GM23338 (cell line): ENCODE data around the gene RALY. TPM values are rescaled to one million over a fixed set of nuclear protein-coding genes. Genes with fewer than 3 reads are reported as not detected.

Source experiments
- ATAC-seq: fragments of 200-7000 bp; cut with Tn5 transposase; 3 replicates; pipeline ENCODE4 v1.9.1; 2020
- DNase-seq: peaks from one replicate; pipeline ENCODE4 v3.0.0-alpha.2; 2015; ENCODE audit warnings: low spot score
- H2AFZ ChIP-seq: fragments of 200-600 bp; sonication (generic); 2 replicates; pipeline ENCODE4 v1.8.0; 2016; ENCODE audit warnings: antibody characterized with exemption, mild to moderate bottlenecking, moderate library complexity
- H3F3A ChIP-seq: fragments of 200-600 bp; sonication (generic); replicated peaks from 2 replicates; pipeline ENCODE4 v1.8.0; 2017; ENCODE audit warnings: antibody characterized with exemption, mixed run types, low read depth
- H3K27ac ChIP-seq: fragments of 200-600 bp; sonication (generic); 2 replicates; pipeline ENCODE4 v1.6.1; 2016; ENCODE audit warnings: low read depth
- H3K27me3 ChIP-seq: fragments of 200-600 bp; sonication (generic); 2 replicates; pipeline ENCODE4 v1.8.0; 2016; ENCODE audit warnings: mild to moderate bottlenecking, mixed run types, moderate library complexity; ENCODE audit not compliant: insufficient read depth
- H3K36me3 ChIP-seq: fragments of 200-600 bp; sonication (generic); 2 replicates; pipeline ENCODE4 v1.8.0; 2016; ENCODE audit warnings: mild to moderate bottlenecking; ENCODE audit not compliant: insufficient read depth
- H3K4me1 ChIP-seq: fragments of 200-600 bp; sonication (generic); 2 replicates; pipeline ENCODE4 v1.8.0; 2016; ENCODE audit warnings: mild to moderate bottlenecking, moderate library complexity; ENCODE audit not compliant: insufficient read depth
- H3K4me2 ChIP-seq: fragments of 200-600 bp; sonication (generic); 2 replicates; pipeline ENCODE4 v1.7.1; 2017; ENCODE audit warnings: mixed run types
- H3K4me3 ChIP-seq: fragments of 200-600 bp; sonication (generic); 2 replicates; pipeline ENCODE4 v1.6.1; 2016; ENCODE audit warnings: mixed run types
- H3K79me2 ChIP-seq: fragments of 200-600 bp; sonication (generic); replicated peaks from 2 replicates; pipeline ENCODE4 v1.8.0; 2017; ENCODE audit warnings: mild to moderate bottlenecking; ENCODE audit not compliant: insufficient read depth
- H3K9me2 ChIP-seq: fragments of 200-600 bp; sonication (generic); 2 replicates; pipeline ENCODE4 v1.8.0; 2017; ENCODE audit not compliant: insufficient read depth
- H4K20me1 ChIP-seq: fragments of 200-600 bp; sonication (generic); replicated peaks from 2 replicates; pipeline ENCODE4 v1.8.0; 2017; ENCODE audit warnings: mild to moderate bottlenecking; ENCODE audit not compliant: insufficient read depth
- H3K27ac Mint-ChIP-seq: 2 replicates; pipeline ENCODE4 v1.8.0; 2020; ENCODE audit warnings: inconsistent platforms, mild to moderate bottlenecking, moderate library complexity, mixed read lengths
- H3K27me3 Mint-ChIP-seq: 3 replicates; pipeline ENCODE4 v1.8.0; 2022; ENCODE audit warnings: low read depth, mild to moderate bottlenecking, moderate library complexity, mixed read lengths, inconsistent platforms; ENCODE audit not compliant: insufficient read depth, poor library complexity
- H3K36me3 Mint-ChIP-seq: 3 replicates; pipeline ENCODE4 v1.8.0; 2021; ENCODE audit warnings: low read depth, mild to moderate bottlenecking, inconsistent platforms, moderate library complexity, mixed read lengths
- H3K4me1 Mint-ChIP-seq: 3 replicates; pipeline ENCODE4 v1.8.0; 2020; ENCODE audit warnings: mild to moderate bottlenecking, inconsistent platforms, mixed read lengths
- H3K4me3 Mint-ChIP-seq: 3 replicates; pipeline ENCODE4 v1.8.0; 2021; ENCODE audit warnings: moderate library complexity, mild to moderate bottlenecking, inconsistent platforms, mixed read lengths
- H3K9me3 Mint-ChIP-seq: 3 replicates; pipeline ENCODE4 v1.8.0; 2020; ENCODE audit warnings: moderate library complexity, mild to moderate bottlenecking, inconsistent platforms, mixed read lengths
- EZH2 ChIP-seq: fragments of 200-600 bp; sonication (generic); IDR thresholded peaks from one replicate; pipeline ENCODE4 v1.8.0; 2017; ENCODE audit warnings: antibody characterized with exemption, mild to moderate bottlenecking, low read depth; ENCODE audit not compliant: unreplicated experiment
- EZH2phosphoT487 ChIP-seq: fragments of 200-600 bp; sonication (generic); IDR thresholded peaks from one replicate; pipeline ENCODE4 v1.8.1; 2018; ENCODE audit warnings: antibody characterized with exemption; ENCODE audit not compliant: unreplicated experiment
- NANOG ChIP-seq: IDR thresholded peaks from 2 replicates; pipeline ENCODE4 v1.6.1; 2016; ENCODE audit warnings: antibody characterized with exemption, borderline replicate concordance
- STAT1 ChIP-seq: IDR thresholded peaks from one replicate; pipeline ENCODE4 v1.6.1; 2016; ENCODE audit warnings: antibody characterized with exemption; ENCODE audit not compliant: unreplicated experiment
- ZNF114 ChIP-seq: fragments of 250-450 bp; sonication (Bioruptor Pico); IDR thresholded peaks from 2 replicates; pipeline ENCODE4 v1.5.0; 2020; ENCODE audit warnings: mild to moderate bottlenecking, moderate library complexity
- polyA plus RNA-seq: library from polyadenylated mRNA; unstranded; fragments of >200 nt; fragmentation: Nextera tagmentation; extraction: Ambion mirVana; gene quantifications from 2 replicates; pipeline ENCODE4 v1.2.1, GENCODE V29; 2016
- total RNA-seq: library from RNA; depleted of rRNA; stranded (reverse); fragments of >200 nt; shearing (Covaris generic); gene quantifications from 2 replicates; pipeline ENCODE4 v1.2.3, GENCODE V29; 2014
- TF ChIP-seq, protein P1 (sequence below): fragments of 250-450 bp; sonication (Bioruptor Pico); IDR thresholded peaks from 2 replicates; pipeline ENCODE4 v1.5.0; 2020; ENCODE audit warnings: mild to moderate bottlenecking, moderate library complexity

Gene RALY
- total and polyA plus RNA-seq, 2 experiments from 2014 or later = 144 to 167 TPM

DNA sequence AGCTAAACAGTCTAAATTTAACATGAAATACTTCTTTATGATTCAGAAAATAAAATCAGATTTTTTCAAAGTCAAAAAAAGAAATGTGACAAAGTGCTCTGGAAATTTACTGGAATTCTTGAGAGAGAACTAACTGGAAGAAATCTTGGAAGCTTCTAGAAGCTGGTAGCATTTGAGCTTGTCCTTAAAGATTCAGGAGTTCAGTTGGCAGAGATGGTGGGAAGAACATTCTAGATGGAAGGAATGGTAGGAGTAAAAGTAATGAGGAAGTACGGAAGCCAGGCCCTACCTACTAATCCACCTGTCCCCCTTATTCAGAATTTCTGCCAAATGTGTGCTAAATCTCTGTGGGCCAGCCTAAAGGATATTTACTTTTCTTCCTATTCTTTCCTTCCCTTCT, 21.2 kb downstream of the RALY start:
- Mint-ChIP-seq H3K27ac (peak overlapping the region; percentile 34; the same call in 1 of the 2 replicates), H3K4me3 (no peak overlapping the region), H3K9me3 (no peaks in the 10 kb centered on the region; the same call in 2 of the 3 replicates), H3K36me3 (no peaks in the 10 kb centered on the region), H3K4me1 (peaks cover 77% of the 10 kb centered on the region), H3K27me3 (peaks cover 3% of the 10 kb centered on the region)
- no peak for ATAC-seq
- H3K4me3 ChIP-seq = no peak overlapping the region
- H3K27ac ChIP-seq = no peak overlapping the region
- no peak overlapping the region for H2AFZ ChIP-seq
- no peaks in the 10 kb centered on the region for H3K27me3 ChIP-seq
- peak overlapping the region; percentile 46; the same call in 1 of the 2 replicates for H3K4me2 ChIP-seq
- no peaks in the 10 kb centered on the region for H3K9me2 ChIP-seq
- H4K20me1 ChIP-seq = peaks cover 27% of the 10 kb centered on the region; the same call in 1 of the 2 replicates
- no peaks in the 10 kb centered on the region for H3K36me3 ChIP-seq
- 0 out of 2 replicates have a peak, but pooled peaks cover 2% of the 10 kb centered on the region for H3F3A ChIP-seq
- peaks cover 89% of the 10 kb centered on the region for H3K79me2 ChIP-seq
- no peak for DNase-seq
- H3K4me1 ChIP-seq = peaks cover 73% of the 10 kb centered on the region
- TF ChIP-seq, protein P1, sequence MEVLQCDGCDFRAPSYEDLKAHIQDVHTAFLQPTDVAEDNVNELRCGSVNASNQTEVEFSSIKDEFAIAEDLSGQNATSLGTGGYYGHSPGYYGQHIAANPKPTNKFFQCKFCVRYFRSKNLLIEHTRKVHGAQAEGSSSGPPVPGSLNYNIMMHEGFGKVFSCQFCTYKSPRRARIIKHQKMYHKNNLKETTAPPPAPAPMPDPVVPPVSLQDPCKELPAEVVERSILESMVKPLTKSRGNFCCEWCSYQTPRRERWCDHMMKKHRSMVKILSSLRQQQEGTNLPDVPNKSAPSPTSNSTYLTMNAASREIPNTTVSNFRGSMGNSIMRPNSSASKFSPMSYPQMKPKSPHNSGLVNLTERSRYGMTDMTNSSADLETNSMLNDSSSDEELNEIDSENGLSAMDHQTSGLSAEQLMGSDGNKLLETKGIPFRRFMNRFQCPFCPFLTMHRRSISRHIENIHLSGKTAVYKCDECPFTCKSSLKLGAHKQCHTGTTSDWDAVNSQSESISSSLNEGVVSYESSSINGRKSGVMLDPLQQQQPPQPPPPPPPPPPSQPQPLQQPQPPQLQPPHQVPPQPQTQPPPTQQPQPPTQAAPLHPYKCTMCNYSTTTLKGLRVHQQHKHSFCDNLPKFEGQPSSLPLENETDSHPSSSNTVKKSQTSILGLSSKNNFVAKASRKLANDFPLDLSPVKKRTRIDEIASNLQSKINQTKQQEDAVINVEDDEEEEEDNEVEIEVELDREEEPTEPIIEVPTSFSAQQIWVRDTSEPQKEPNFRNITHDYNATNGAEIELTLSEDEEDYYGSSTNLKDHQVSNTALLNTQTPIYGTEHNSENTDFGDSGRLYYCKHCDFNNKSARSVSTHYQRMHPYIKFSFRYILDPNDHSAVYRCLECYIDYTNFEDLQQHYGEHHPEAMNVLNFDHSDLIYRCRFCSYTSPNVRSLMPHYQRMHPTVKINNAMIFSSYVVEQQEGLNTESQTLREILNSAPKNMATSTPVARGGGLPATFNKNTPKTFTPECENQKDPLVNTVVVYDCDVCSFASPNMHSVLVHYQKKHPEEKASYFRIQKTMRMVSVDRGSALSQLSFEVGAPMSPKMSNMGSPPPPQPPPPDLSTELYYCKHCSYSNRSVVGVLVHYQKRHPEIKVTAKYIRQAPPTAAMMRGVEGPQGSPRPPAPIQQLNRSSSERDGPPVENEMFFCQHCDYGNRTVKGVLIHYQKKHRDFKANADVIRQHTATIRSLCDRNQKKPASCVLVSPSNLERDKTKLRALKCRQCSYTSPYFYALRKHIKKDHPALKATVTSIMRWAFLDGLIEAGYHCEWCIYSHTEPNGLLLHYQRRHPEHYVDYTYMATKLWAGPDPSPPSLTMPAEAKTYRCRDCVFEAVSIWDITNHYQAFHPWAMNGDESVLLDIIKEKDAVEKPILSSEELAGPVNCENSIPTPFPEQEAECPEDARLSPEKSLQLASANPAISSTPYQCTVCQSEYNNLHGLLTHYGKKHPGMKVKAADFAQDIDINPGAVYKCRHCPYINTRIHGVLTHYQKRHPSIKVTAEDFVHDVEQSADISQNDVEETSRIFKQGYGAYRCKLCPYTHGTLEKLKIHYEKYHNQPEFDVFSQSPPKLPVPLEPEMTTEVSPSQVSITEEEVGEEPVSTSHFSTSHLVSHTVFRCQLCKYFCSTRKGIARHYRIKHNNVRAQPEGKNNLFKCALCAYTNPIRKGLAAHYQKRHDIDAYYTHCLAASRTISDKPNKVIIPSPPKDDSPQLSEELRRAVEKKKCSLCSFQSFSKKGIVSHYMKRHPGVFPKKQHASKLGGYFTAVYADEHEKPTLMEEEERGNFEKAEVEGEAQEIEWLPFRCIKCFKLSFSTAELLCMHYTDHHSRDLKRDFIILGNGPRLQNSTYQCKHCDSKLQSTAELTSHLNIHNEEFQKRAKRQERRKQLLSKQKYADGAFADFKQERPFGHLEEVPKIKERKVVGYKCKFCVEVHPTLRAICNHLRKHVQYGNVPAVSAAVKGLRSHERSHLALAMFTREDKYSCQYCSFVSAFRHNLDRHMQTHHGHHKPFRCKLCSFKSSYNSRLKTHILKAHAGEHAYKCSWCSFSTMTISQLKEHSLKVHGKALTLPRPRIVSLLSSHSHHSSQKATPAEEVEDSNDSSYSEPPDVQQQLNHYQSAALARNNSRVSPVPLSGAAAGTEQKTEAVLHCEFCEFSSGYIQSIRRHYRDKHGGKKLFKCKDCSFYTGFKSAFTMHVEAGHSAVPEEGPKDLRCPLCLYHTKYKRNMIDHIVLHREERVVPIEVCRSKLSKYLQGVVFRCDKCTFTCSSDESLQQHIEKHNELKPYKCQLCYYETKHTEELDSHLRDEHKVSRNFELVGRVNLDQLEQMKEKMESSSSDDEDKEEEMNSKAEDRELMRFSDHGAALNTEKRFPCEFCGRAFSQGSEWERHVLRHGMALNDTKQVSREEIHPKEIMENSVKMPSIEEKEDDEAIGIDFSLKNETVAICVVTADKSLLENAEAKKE (CRISPR knock-in tag) = no peak
- TF ChIP-seq EZH2phosphoT487 = no peak

- Histone ChIP-seq H3K27ac (no peak overlapping the region), H2AFZ (no peak overlapping the region), H3K4me1 (peaks cover 72% of the 10 kb centered on the region), H3K9me2 (no peaks in the 10 kb centered on the region), H3F3A (no peaks in the 10 kb centered on the region), H3K27me3 (no peaks in the 10 kb centered on the region), H3K4me3 (no peak overlapping the region), H3K4me2 (0 out of 2 replicates have a peak overlapping the region, but pooled peaks have one; percentile 42), H3K79me2 (peaks cover 97% of the 10 kb centered on the region), H3K36me3 (no peaks in the 10 kb centered on the region), H4K20me1 (peaks cover 27% of the 10 kb centered on the region; the same call in 1 of the 2 replicates)
- no peaks in the 10 kb centered on the region for H3K27me3 Mint-ChIP-seq
- no peak overlapping the region for H3K27ac Mint-ChIP-seq
- no peaks in the 10 kb centered on the region; the same call in 2 of the 3 replicates for H3K36me3 Mint-ChIP-seq
- H3K4me3 Mint-ChIP-seq = no peak overlapping the region
- ATAC-seq = no peak
- peaks cover 70% of the 10 kb centered on the region for H3K4me1 Mint-ChIP-seq
- no peak for DNase-seq
- no peaks in the 10 kb centered on the region; the same call in 2 of the 3 replicates for H3K9me3 Mint-ChIP-seq
- TF ChIP-seq ZNF114 (no peak), STAT1 (no peak), NANOG (no peak), EZH2 (no peak)
Measured at GRCh38 chr20:34015401-34016335, 22.0 kb downstream of the RALY start.
